Dedifferentiated amniotic fluid mesenchymal stem cell (primary cell): ENCODE measurements around the gene IST1.
"Not testable (repeated sequence)": the region's sequence is repeated elsewhere in the genome, so short reads cannot be mapped to it uniquely, and the experiment has no call there.

Source experiments
- DNase-seq: peaks from one replicate; pipeline ENCODE4 v3.0.0-alpha.2; 2016; ENCODE audit errors: extremely low spot score

Gene IST1

GRCh38 chr16:71882505-71883167 is 12.7 kb upstream of the IST1 start:
- peak; percentile 83 for DNase-seq

- DNase-seq = no peak
Observed at GRCh38 chr16:71883168-71883848, 12.0 kb upstream of the IST1 start.

GRCh38 chr16:71883849-71884638 is 11.3 kb upstream of the IST1 start, which contains the start of gene ZNF821:
Gene ZNF821 (minus strand): TSS chr16:71884182. CDS start chr16:71879946, 4,236 bp downstream.
- DNase-seq = peak; percentile 63

- no peak for DNase-seq
Observed at GRCh38 chr16:71885261-71885650, 10.1 kb upstream of the IST1 start.

GRCh38 chr16:71889147-71889546 is 6.2 kb upstream of the IST1 start:
- DNase-seq = no peak

- no peak for DNase-seq
Observed at GRCh38 chr16:71893888-71894228, 1.5 kb upstream of the IST1 start.

GRCh38 chr16:71894229-71894920 is 956 bp upstream of the IST1 start:
- peak; percentile 59 for DNase-seq

- peak; percentile 17 for DNase-seq
Observed at GRCh38 chr16:71895679-71896365, 491 bp downstream of the IST1 start.

GRCh38 chr16:71896764-71897368 is 1.5 kb downstream of the IST1 start:
- DNase-seq = no peak

- no peak for DNase-seq
Observed at GRCh38 chr16:71899171-71899570, 3.8 kb downstream of the IST1 start.

- no peak for DNase-seq
Observed at GRCh38 chr16:71902656-71903365, 7.5 kb downstream of the IST1 start.

GRCh38 chr16:71903608-71904007 is 8.3 kb downstream of the IST1 start:
- DNase-seq = no peak

- no peak for DNase-seq
Observed at GRCh38 chr16:71904239-71904638, 8.9 kb downstream of the IST1 start.

GRCh38 chr16:71905765-71906164 is 10.4 kb downstream of the IST1 start:
- not testable (repeated sequence) for DNase-seq

- no peak for DNase-seq
Observed at GRCh38 chr16:71911121-71911520, 15.8 kb downstream of the IST1 start.

GRCh38 chr16:71912534-71913275 is 17.4 kb downstream of the IST1 start:
- no peak for DNase-seq

GRCh38 chr16:71914802-71915201 is 19.5 kb downstream of the IST1 start:
- no peak for DNase-seq

- no peak for DNase-seq
Observed at GRCh38 chr16:71915350-71915749, 20.0 kb downstream of the IST1 start.

- DNase-seq = no peak
Observed at GRCh38 chr16:71916397-71916920, 21.1 kb downstream of the IST1 start.

GRCh38 chr16:71917900-71918299 is 22.6 kb downstream of the IST1 start:
- DNase-seq = peak; percentile 65
